ENCODE data around the gene DDX41.
"Not testable (repeated sequence)": the region's sequence is repeated elsewhere in the genome, so short reads cannot be mapped to it uniquely, and the experiment has no call there.

The DDX41 gene

GRCh38 chr5:177497292-177498012, 19.3 kb downstream of the DDX41 start, which contains the start of gene PDLIM7:
PDLIM7 (minus strand) TSS chr5:177497604; CDS start chr5:177496512, 1,092 bp downstream.
- peak; percentile 97 for DNase-seq

DNA sequence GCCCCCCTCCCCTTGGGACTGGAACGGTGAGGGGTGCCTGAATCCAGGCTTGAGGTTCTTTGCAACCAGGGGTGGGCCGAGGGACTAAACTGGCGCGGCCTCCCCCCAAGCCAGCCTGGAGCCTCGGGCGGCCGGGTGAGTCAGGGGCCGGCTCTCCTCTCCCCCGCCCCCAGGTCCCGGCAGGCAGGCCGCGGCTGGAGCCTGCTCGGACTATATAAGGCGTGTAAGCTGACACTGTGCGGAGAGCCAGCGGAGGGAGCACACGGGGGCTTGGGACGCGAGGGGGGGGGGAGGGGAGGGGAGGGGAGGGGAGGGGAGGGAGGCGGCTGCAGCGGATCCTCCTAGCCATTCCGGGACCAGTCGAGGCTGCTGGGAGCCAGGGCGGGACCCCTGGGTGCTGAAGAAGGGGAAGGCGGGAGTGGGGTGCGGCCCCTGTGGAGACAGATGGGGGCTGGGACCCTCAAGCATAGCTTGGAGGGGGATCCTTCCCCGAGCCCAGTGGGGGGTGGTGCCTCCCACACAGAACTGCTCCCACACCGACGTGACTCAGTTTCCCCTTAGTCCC, 20.0 kb downstream of the DDX41 start:
- peak; percentile 94 for DNase-seq

DNA sequence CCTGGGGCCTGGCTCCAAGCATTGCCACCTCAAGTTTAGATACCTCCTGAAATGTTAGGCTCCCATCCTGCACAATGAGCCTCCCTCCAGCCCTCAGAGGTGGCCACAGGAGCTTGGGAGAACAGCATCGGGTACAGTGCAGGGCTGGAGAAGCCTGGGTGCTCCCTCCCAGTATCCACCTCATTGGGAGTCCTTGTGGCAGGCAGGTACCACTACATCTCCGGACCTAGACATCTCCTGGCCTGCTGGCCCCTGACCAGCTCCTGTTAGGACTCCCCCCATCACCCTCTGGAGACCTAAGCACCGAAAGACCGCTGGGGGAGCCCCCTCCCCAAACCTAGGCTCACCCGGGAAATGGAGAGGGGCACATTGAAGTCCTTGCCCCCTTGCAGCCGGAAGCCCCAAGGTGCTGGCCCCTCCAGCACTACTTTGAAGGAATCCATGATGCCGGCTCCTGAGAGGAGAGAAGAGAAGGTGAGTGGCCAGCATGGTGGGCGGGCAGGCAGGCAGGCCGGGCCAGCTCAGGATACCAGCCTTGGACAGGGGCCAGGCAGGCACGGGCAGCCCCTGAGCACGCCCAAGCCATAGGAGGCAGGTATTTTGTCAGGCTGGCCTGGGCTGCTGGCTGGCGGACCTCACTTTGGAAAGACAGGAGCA, 20.6 kb downstream of the DDX41 start:
- DNase-seq = peak; percentile 68

DNA sequence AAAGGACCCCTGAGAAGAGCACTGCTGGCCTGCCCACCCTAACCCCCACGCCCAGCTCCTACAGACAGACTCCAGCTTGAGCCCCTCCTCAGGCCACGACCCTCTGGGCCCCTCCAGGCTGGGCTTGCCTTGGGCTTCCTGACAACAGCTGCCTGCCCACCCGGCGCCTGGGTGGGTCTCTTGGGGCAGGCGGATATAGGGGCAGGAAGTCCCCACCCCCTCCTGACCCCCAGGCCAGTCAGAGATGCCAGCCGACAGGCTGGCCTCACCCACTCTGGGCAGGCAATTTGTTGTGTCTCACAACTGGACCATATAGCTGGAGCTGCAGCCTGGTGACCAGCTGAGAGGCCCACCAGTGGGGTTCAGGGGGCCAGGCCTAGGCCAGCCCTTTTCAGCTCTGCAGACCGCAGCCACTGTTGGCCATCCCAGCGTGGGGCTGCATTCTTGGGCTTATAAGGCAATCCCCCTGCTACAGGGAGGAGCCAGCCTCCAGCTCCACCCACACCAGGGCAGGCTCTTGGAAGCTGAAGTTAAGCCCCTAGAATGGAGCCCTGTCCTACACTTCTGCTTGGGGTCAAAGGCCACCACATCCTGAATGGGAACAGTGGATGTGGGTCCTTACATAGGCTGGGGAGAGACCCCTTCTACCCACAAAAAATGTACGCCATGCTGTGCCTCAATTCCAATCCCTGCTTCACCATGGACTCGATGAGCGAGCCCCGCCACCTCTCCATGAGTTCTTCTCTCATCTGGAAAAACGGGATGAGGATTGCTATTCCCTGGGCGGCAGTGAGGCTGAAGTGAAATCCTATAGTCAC, 21.3 kb downstream of the DDX41 start:
- peak; percentile 92 for DNase-seq

DNA sequence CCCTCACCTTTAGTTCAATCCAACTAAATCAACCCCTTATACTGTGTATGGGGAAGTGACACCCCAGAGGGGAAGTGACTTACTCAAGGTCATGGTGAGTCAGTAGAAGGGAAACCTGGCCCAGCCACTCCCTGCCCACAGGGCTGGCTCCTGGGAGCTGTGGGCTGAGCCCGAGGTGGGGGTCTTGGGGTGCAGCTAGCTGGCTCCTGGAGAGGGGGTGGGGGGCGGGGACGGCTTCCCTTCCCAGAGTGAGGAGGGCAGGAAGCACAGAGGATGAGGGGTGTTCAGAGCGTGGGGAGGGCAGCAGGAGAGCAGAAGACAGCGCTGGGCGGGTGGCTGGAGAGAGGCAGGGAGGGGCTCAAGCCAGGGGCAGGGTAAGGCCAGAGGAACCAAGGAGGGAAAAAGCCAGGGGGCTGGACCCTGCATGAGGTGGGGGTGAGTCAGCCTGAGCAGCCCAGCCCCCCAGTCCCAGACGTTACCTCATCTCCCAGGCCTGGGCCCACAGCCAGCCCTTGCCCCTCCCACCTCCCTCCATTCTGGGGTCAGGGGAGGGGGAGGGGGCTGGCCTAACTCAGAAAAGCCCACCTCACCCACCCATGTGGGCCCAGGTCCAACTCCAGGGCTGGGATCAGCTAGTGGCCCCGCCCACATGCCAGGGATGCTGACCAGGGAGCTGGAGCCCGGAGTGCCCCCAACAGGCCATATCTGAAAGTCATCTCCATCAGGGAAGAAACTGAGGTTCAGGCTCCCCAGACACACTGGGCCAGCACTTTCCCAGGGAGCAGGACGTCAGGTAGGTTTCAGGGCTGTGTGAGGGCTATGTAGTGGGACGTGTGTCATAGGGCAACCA, 22.2 kb downstream of the DDX41 start:
- DNase-seq = peak; percentile 91

DNA sequence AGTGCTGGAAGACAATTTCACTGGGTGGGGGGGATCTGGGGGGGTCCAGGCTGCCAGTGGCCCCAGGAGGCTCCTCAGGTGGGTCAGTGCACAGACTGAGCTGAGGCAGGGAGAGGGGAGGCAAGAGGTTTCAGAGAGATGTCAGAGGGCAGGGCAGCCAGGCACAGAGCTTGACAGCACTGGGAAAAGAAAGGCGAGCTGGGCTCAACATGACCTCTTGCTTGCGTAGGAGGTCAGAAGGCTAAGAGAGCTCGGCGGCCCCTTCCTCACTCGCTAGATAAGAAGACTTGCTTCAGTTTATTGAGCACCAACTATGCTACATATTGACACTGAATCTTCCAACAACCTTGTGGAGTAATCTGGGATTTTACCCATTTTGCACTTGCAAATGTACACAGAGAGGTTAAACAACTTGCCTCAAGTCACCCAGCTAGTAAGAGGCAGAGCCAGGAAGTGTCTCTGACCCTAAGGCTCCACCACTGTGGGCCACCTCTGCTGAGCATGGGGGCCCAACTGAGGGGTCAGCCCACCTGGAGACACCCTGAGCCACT, 22.9 kb downstream of the DDX41 start:
- no peak for DNase-seq

GRCh38 chr5:177492841-177493240, 23.9 kb downstream of the DDX41 start:
- DNase-seq = no peak

- no peak for DNase-seq
Observed at GRCh38 chr5:177491983-177492746, 24.6 kb downstream of the DDX41 start.

DNA sequence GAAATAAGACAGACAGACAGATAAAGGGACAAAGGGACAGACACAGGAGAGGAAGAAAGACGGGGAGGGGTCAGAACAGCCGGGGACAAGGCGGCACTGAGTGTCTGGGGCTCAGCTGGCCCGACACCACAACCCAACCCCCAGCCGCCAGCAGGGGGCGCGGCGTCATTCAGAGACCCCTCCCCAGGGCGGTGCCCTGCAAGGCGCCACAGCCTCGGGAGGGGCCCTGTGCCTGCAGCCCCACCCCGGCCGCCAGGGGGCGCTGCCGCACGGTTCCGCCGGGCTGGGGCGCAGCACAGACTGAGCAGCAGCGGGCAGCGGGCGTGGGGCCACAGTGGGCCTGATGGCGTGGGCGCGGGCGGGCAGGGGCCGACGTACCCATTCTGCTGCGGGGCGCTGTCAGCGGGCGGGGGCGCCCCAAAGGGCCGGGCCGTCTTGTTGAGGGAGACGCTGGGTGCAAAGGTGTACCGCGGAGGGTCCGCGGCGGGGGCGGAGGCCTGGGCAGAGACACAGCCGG, 25.3 kb downstream of the DDX41 start:
- DNase-seq = peak; percentile 76

- no peak for DNase-seq
Observed at GRCh38 chr5:177490992-177491391, 25.8 kb downstream of the DDX41 start.

GRCh38 chr5:177490311-177490991, 26.3 kb downstream of the DDX41 start:
- DNase-seq = no peak

GRCh38 chr5:177489119-177489716, 27.5 kb downstream of the DDX41 start:
- no peak for DNase-seq

DNA sequence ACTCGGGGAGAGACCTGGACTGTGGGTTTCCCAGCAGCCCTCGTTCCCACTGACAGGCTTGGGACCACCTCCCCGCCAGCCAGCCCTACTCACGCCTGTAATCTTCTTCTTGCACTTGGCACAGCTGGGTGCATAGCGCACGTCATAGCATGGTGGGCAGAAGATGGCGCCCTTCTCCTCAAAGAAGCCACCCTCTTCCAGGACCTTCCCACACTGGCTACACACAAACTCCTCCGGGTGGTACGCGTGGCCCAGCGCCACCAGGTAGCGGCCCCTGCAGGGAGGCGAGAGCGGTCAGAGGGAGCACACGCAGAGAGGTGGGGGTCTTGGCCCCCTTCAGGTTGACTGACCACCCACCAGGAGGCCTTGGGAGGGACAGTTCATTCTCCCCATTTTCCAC, 28.8 kb downstream of the DDX41 start:
- DNase-seq = no peak

GRCh38 chr5:177487144-177487543, 29.6 kb downstream of the DDX41 start:
- DNase-seq = no peak

GRCh38 chr5:177486256-177486655, 30.5 kb downstream of the DDX41 start:
- DNase-seq = no peak

DNA sequence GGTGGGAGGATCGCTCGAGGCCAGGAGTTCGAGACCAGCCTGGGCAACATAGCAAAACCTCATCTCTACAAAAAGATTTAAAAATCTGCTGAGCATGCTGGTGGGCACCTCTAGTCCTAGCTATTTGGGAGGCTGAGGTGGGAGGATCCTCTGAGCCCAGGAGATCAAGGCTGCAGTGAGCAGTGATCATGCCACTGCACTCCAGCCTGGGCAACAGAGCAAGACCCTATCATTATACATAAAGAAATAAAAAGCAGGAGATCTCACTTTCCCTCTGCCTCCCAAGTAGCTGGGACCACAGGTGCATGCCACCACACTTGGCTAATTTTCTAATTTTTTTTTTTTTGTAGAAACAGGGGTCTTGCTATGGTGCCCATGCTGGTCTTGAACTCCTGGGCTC, 31.0 kb downstream of the DDX41 start:
- not testable (repeated sequence) for DNase-seq

DNA sequence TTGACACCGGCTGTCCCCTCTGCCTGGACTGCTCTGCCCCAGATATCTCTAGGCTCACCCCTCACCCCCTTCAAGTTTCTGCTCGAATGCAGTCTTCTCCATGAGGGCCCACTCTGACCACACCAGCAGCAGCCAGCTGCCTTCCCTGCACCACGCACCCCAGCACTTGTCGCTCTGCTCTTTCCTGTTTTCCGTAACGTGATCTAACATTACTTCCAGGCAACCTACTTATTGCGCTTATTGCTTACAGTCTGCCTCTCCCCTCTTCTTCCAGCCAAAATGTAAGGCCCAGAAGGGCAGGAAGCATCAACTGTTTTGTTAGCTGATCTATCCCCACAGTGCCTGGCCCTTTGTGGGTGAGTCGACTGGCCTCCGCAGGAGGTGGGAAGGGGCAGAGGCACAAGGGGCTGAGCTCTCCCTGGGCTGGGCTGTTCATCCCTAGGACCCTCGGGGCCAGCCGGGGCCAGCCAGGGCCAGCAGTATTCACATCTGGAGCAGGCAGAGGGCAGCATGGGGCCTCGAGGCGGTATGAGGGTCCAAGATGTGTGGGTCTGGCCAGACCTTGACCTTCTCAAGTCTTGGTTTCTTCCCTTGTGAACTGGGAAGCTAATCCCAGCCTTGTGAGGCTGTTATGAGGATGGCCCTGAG, 31.7 kb downstream of the DDX41 start:
- DNase-seq = no peak

DNA sequence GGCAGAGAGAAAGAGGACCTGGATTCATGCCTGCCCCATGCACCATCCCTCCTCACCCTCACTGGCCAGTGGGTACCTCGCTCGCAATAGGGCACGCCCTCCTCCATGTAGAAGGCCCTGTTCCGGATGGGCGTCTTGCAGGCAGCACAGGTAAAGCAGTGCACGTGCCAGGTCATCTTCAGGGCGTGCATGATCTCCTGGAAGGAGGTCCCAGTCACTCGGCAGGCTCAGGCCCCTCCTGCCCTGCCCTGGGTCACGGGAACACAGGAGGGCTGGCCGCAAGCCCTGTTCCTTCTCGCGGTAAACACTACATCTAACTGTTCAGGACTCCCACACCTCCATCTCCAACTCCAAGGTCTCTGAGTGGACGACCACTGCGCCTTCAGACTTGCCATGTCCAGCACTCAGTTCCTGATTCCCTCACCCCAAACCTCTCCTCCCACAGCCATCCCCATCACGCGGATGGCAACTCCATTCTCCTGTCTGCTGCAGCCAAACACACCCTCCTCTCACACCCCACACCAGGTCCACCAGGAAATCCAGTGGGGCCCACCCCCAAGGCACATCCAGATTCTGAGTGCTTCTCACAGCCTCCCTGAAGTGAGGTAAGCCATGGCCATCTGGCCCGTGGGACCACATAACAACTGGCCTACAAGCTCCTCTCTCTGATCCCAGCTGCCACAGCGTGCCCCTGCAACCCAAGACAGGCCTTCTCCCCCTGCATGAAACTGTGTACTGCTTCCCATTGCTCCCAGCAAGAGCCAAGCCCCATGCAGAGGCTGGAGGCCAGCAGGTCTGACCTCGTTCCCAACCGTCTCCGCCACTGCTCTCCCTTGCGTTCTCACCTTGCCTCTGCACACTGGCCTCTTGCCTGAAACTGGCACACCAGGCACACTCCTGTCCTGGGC, 32.5 kb downstream of the DDX41 start:
- no peak for DNase-seq

Data from femur (tissue), 1 donor.